ENCODE results near the gene AEN.

The AEN gene

GRCh38 chr15:88649753-88650551 lies 28.8 kb downstream of the AEN start:
- DNase-seq (ENCODE audit: low read depth in 1 of 2, low spot score in 1 of 2) = no peak

DNA sequence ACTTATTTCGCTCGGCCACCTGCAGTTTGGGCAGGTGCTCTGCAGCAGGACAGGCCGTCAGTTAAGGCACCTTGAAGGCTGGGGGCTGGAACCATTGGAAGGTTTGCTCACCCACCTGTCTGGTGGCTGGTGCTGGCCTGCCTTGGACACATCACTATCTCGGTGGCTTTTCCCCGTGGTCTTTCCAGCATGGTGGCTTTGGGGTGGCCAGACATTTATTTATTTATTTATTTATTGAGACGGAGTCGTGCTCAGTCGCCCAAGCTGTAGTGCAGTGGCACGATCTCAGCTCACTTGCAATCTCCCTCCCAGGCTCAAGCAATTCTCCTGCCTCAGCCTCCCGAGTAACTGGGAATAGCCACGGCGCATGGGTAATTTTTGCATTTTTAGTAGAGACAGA lies 29.4 kb downstream of the AEN start:
- DNase-seq (ENCODE audit: low read depth in 1 of 2, low spot score in 1 of 2) = no peak

GRCh38 chr15:88651136-88651732 lies 30.1 kb downstream of the AEN start:
- DNase-seq (ENCODE audit: low read depth in 1 of 2, low spot score in 1 of 2) = no peak

DNA sequence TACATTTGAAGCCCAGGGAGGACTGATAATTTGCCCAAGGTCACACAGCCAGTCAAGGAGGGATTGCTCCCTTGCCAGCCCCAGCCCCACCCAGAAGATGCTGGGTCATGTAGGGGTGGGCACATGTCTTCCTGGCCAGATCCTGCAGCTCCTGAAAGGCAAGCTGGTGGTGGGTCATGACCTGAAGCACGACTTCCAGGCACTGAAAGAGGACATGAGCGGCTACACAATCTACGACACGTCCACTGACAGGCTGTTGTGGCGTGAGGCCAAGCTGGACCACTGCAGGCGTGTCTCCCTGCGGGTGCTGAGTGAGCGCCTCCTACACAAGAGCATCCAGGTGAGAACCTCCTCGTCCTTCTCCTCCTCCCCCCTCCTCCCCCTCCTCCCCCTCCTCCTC lies 30.8 kb downstream of the AEN start:
- no peak for DNase-seq (ENCODE audit: low read depth in 1 of 2, low spot score in 1 of 2)

GRCh38 chr15:88652456-88653199 lies 31.5 kb downstream of the AEN start:
- DNase-seq (ENCODE audit: low read depth in 1 of 2, low spot score in 1 of 2) = no peak

DNA sequence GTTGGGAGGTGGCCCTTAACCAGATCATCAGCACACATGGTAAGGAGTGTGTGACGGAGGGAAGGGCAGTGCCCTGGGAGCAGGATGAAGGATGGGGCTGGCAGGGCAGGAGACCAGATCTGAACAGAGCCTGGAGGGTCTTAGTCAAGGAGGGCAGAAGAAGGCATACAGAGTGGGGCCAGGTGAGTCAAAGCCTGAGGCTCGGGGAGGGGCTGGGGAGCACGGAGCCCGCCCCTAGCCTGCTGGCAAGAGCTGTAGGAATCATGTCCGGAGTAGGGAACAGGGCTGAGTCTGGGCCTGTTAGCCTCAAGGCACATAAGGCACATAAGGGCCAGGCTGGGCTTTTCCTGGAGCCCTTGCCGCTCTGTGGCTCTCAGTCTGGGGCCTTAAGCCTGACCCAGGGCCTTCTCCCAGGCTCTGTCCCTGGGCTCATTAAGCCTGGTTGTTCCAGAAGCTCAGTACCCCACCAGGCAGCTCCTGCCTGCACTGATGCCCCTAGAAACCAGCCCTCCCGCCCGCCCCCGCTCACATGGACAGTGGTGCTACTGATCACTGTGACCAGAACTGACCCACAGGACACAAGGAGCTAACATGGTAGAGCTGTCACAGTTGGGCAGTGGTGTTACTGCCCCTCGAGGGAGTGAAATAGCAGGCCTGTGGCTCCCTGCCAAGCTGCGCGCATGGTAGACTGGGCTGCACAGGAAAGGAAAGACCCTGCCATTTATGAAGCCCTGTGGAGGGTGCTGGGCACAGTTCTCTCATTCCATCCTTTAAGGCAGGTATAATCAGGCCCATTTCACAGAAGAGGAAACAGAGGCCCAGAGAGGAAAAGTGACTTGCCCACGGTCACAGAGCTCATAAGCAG lies 32.3 kb downstream of the AEN start:
- DNase-seq (ENCODE audit: low read depth in 1 of 2, low spot score in 1 of 2) = no peak

- DNase-seq (ENCODE audit: low read depth in 1 of 2, low spot score in 1 of 2) = no peak
Observed at GRCh38 chr15:88654430-88655102, 33.4 kb downstream of the AEN start.

DNA sequence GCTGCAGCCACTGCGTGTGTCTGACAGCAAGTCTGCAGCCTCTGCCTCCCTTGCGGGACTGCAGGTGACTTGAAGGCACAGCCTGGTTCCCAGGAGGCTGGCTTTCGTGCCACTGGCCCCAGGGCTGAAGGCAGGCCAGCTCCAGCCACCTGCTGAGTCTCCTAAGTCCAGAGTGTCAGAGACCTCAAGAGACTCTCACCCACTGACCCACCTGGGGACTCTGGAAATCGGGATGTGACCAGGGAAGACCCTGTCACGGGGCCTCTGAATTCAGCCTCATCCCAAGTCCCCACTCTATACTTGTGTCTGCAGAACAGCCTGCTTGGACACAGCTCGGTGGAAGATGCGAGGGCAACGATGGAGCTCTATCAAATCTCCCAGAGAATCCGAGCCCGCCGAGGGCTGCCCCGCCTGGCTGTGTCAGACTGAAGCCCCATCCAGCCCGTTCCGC lies 34.0 kb downstream of the AEN start:
- no peak for DNase-seq (ENCODE audit: low read depth in 1 of 2, low spot score in 1 of 2)

- no peak for DNase-seq (ENCODE audit: low read depth in 1 of 2, low spot score in 1 of 2)
Observed at GRCh38 chr15:88655800-88656488, 34.8 kb downstream of the AEN start.

- DNase-seq (ENCODE audit: low read depth in 1 of 2, low spot score in 1 of 2) = no peak
Observed at GRCh38 chr15:88656760-88657221, 35.7 kb downstream of the AEN start.

DNA sequence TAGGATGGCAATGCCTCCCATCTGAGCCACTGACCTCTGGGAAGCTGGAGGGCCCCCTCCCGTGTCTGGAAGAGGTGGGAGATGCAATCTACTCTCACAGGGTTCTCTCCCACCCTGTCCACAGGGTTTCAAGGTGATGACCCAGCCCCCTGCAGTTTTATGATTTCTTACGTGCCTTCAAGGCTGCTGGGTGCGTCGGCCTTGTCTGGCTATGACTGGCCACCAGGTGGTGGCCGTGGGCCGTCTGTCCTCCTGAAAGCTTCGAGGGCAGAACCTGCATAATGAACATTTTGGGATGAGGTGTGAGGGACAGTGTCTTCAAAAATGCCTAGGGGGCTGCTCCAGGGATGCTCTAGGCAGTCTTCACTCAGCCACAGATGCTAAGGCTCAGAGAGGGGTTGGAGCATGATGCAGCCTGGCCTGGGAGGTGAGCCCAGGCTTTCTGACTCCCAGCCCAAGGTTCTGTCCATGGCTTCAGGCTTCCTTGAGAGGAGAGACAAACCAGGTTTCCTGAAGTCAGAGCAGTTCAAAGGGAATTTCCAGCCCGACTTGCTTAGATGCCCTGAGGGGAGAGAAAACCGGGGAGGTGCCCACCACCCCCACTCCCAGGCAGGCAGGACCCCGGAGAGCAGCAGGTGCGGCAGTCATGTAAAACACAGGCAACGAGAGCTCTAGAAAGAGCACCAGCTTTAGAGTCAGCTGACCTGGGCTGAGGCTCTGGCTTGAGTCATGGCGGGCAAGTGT lies 36.4 kb downstream of the AEN start:
- DNase-seq (ENCODE audit: low read depth in 1 of 2, low spot score in 1 of 2) = no peak

DNA sequence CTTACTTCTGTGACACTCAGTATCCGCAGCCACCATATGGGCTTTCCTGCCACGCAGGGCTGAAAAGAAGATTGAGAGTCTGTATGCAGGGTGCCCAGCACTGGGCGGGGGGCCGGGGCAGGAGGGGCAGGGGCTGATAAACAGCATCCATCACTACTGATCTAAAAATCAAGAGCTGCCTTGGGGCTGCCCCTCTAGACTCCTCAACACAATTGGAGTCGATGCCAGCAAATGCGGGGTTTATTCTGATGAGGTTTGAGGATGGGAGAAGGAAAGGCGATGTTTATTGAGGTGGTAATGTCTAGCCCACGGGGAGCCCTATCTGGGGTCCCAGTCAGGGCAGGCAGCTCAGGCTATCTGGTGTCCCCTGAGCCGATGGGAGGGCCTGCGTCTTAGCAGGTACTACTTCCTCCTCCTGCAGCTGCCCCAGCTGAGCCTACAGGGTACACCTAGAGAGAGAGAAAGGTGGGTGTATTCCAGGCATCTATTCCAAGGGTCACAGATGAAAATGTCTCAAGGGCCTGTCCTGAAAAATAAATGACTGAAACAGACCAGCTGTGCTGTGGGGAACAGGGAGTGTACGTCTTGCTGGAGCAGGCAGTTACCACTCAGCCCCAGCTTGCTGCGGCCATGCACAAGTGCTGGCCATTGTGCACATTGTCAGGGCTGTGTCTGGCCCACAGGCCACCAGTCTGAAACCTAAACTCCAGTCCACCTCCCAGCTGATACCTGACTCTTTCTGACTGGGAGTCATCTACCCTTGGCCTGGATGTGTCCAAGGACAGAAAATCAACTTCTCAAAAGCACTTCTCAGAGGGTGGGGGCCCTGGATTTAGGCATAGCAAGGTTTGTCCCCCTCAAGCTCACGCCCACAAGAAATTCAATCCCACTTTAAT lies 37.2 kb downstream of the AEN start:
- DNase-seq (ENCODE audit: low read depth in 1 of 2, low spot score in 1 of 2) = no peak

- no peak for DNase-seq (ENCODE audit: low read depth in 1 of 2, low spot score in 1 of 2)
Observed at GRCh38 chr15:88658972-88659931, 38.1 kb downstream of the AEN start.

DNA sequence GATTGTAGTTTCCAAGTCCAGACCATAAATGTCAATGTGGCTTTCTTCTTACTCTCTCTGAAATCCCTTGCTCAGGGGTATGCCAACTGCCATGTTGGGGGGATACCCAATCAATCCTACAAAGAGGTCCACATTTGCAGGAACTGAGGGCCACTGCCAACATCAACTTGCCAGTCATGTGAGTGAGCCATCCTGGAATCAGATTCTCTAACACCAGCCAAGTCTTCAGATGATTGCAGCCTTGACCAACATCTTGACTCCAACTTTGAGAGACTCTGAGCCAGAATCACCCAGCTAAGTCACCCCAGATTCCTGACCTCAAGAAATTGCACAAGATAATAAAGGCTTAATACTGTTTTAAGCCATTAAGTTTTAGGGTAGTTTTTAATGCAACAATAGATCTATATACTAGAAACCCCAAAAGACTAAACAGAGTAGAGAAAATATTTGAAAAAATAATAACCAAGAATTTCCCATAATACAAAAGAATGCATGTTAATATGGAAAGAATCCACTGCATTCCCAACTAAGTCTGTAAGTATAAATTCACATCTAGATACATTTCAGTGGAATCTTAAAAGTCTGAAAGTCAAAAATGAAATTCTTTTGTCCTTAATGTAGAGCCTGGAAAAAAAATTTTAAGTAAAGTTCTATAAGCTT lies 40.0 kb downstream of the AEN start:
- no peak for DNase-seq (ENCODE audit: low read depth in 1 of 2, low spot score in 1 of 2)

DNA sequence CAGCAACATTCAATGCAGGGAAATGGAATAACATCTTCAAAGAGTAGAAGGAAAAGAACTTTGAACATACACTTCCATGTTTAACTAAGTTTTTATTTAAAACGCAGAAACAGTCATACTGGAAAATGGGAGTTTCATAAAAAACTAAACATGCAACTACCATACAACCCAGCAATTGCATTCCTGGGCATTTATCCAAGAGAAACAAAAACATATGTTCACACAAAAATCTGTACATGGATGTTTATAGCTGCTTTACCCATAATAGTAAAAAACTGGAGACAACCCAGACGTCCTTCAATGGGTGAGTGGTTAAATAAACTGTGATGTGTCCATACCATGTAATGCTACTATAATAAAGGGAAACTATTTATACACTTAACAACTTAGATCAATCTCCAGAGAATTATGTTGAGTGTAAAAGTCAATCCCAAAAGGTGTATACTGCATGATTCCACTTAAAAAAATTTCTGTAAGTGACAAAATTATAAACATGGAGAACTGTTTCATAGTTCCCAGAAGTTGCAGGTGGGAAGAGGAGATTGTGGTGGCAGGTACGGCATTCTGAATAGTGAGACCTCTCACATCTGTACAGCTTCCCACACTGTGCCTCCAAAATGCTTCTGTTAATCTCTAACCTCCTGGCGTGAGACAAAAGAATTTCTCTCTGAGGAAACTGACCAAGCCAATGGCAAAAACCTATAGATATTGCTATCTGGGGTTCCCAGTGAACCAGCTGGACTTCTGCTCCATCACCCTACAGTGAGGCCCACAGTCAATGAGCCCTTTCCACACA lies 40.8 kb downstream of the AEN start:
- no peak for DNase-seq (ENCODE audit: low read depth in 1 of 2, low spot score in 1 of 2)

GRCh38 chr15:88663141-88663621 lies 42.0 kb downstream of the AEN start:
- DNase-seq (ENCODE audit: low read depth in 1 of 2, low spot score in 1 of 2) = no peak

Data from stimulated activated CD4-positive, alpha-beta T cell treated with anti-CD3 and anti-CD28 coated beads, Interleukin-15, amount 100 ng/mL, for 1 hour (primary cell).